K562 (cell line): ENCODE data around the gene CLIP2. TPM values are rescaled to one million over a fixed set of nuclear protein-coding genes. Genes with fewer than 3 reads are reported as not detected.

Source experiments
- ATAC-seq: fragments of 200-7000 bp; cut with Tn5 transposase; 3 replicates; pipeline ENCODE4 v1.9.1; 2020; ENCODE audit warnings: moderate library complexity
- BruUV-seq: library from RNA; stranded (reverse); fragments of 400-500 nt; replicated peaks from 2 replicates; lab custom pipeline; 2021; lab: Mats Ljungman, UMichigan
- CTCF ChIA-PET: fragments of 300-600 bp; formaldehyde crosslinking; extraction: SDS; loops from one replicate; lab custom pipeline; 2021; ENCODE audit warnings: low intra/inter-chr PET ratio; lab: Yijun Ruan, JAX
- POLR2A ChIA-PET: fragments of 300-600, 350-650 bp; sonication (Branson Sonifier 250); formaldehyde crosslinking; extraction: SDS; loops from one replicate; lab custom pipeline; 2021; ENCODE audit warnings: antibody characterized with exemption, inconsistent platforms; lab: Yijun Ruan, JAX
- DNase-seq, 4 experiments: peaks; one replicate each; pipeline versions ENCODE4 v3.0.0 to v3.0.0-alpha.2; 2011 to 2018; ENCODE audit warnings: low spot score in 3 of 4, mixed read lengths in 3 of 4; ENCODE audit errors: extremely low read depth in 1 of 4
- FAIRE-seq: peaks from 2 replicates; lab custom pipeline; 2011; peaks lifted over from hg19 to GRCh38; lab: Jason Lieb, UNC
- H2AFZ ChIP-seq: 2 replicates; pipeline ENCODE4 v1.6.0; 2011; ENCODE audit warnings: low read depth, low read length, control low read depth, inconsistent platforms
- H3K27ac ChIP-seq: fragments of 200-600 bp; 3 replicates; pipeline ENCODE4 v1.8.0; 2011; ENCODE audit warnings: low read depth, mild to moderate bottlenecking, control low read depth, inconsistent platforms, low read length, moderate library complexity, mixed read lengths; ENCODE audit errors: extremely low read depth
- H3K27me3 ChIP-seq, 2 experiments: fragments of 300-600 bp in 1 of 2; 2 replicates in 1 of 2; 3 replicates in 1 of 2; pipeline versions ENCODE4 v1.6.0 to v1.8.0; 2011; ENCODE audit warnings: inconsistent platforms in 2 of 2, low read length in 2 of 2, mild to moderate bottlenecking in 1 of 2, mixed read lengths in 1 of 2, moderate library complexity in 1 of 2; ENCODE audit not compliant: control insufficient read depth in 2 of 2, insufficient read depth in 2 of 2
- H3K36me3 ChIP-seq: fragments of 300-600 bp; 3 replicates; pipeline ENCODE4 v1.8.0; 2011; ENCODE audit warnings: mild to moderate bottlenecking, low read length, inconsistent platforms; ENCODE audit not compliant: control insufficient read depth, insufficient read depth
- H3K4me1 ChIP-seq, 2 experiments: fragments of 200-600 bp in 1 of 2; replicated peaks in 1 of 2; 2 replicates in 1 of 2; 3 replicates in 1 of 2; pipeline versions ENCODE4 v1.5.1 to v1.8.0; 2011; ENCODE audit warnings: inconsistent platforms in 2 of 2, low read length in 2 of 2, mild to moderate bottlenecking in 1 of 2, mixed read lengths in 1 of 2, moderate library complexity in 1 of 2; ENCODE audit not compliant: control insufficient read depth in 2 of 2, insufficient read depth in 2 of 2
- H3K4me2 ChIP-seq: 2 replicates; pipeline ENCODE4 v1.6.1; 2011; ENCODE audit warnings: low read length, control low read depth, inconsistent platforms, mixed read lengths; ENCODE audit not compliant: insufficient read depth
- H3K4me3 ChIP-seq: fragments of 200-600 bp; sonication (generic), shearing (Covaris generic); 2 replicates; pipeline ENCODE4 v1.5.1; 2016; ENCODE audit warnings: control low read depth, inconsistent platforms
- H3K79me2 ChIP-seq: fragments of 200-600 bp; 3 replicates; pipeline ENCODE4 v1.8.0; 2011; ENCODE audit warnings: low read length, inconsistent platforms; ENCODE audit not compliant: control insufficient read depth, insufficient read depth
- H3K9ac ChIP-seq, 2 experiments: 2 replicates each; pipeline versions ENCODE4 v1.6.0 to v1.6.1; 2011; ENCODE audit warnings: low read depth in 2 of 2, low read length in 2 of 2, control low read depth in 1 of 2, inconsistent platforms in 1 of 2, mild to moderate bottlenecking in 1 of 2, mixed read lengths in 1 of 2; ENCODE audit not compliant: insufficient read depth in 1 of 2
- H3K9me1 ChIP-seq: one replicate; pipeline ENCODE4 v1.6.0; 2011; ENCODE audit warnings: inconsistent platforms, mild to moderate bottlenecking, low read length, moderate library complexity; ENCODE audit not compliant: control insufficient read depth, insufficient read depth
- H3K9me3 ChIP-seq: replicated peaks from 2 replicates; pipeline ENCODE4 v1.5.1; 2011; ENCODE audit warnings: low read depth, low read length, inconsistent platforms; ENCODE audit not compliant: control insufficient read depth, insufficient read depth
- H4K20me1 ChIP-seq: replicated peaks from 2 replicates; pipeline ENCODE4 v1.6.1; 2011; ENCODE audit warnings: low read length, inconsistent platforms, mixed read lengths; ENCODE audit not compliant: control insufficient read depth, insufficient read depth
- CCAR2 ChIP-seq: fragments of 200-400 bp; formaldehyde crosslinking; IDR thresholded peaks from 2 replicates; pipeline ENCODE4 v1.6.1; 2017; ENCODE audit warnings: mild to moderate bottlenecking, low read depth, low read length
- CUX1 ChIP-seq: fragments of 200-800 bp; sonication (Bioruptor generic); IDR thresholded peaks from 2 replicates; pipeline ENCODE4 v1.6.1; 2016; ENCODE audit warnings: missing genetic modification characterization, missing compliant biosample characterization
- EHMT2 ChIP-seq: fragments of 450-650 bp; IDR thresholded peaks from 2 replicates; pipeline ENCODE4 v1.6.1; 2018; ENCODE audit warnings: antibody characterized with exemption
- KAT8 ChIP-seq: fragments of 450-650 bp; IDR thresholded peaks from 2 replicates; pipeline ENCODE4 v1.6.1; 2016; ENCODE audit warnings: low read depth, mild to moderate bottlenecking
- NR4A1 ChIP-seq, 2 experiments: fragments of 250-450 bp in 1 of 2; fragments of 450-650 bp in 1 of 2; sonication (Bioruptor Pico) in 1 of 2; IDR thresholded peaks; 2 replicates each; pipeline versions ENCODE4 v1.4.0 to v1.6.1; 2016 to 2020; ENCODE audit warnings: mild to moderate bottlenecking in 2 of 2, missing compliant biosample characterization in 1 of 2, missing genetic modification characterization in 1 of 2, moderate library complexity in 1 of 2
- POLR2AphosphoS2 ChIP-seq: IDR thresholded peaks from 2 replicates; pipeline ENCODE4 v1.6.1; 2012; ENCODE audit warnings: low read length, improper control_type of control experiment
- SIX5 ChIP-seq, 2 experiments: IDR thresholded peaks; 2 replicates each; pipeline ENCODE4 v1.6.1; 2011; ENCODE audit warnings: low read length in 2 of 2, borderline replicate concordance in 1 of 2, low read depth in 1 of 2, mild to moderate bottlenecking in 1 of 2, moderate library complexity in 1 of 2; ENCODE audit not compliant: insufficient read depth in 1 of 2
- TBL1XR1 ChIP-seq, 2 experiments: IDR thresholded peaks; 2 replicates each; pipeline ENCODE4 v1.6.1; 2012; ENCODE audit warnings: improper control_type of control experiment in 2 of 2, low read length in 2 of 2, mild to moderate bottlenecking in 1 of 2
- TBP ChIP-seq: optimal IDR thresholded peaks from 2 replicates; pipeline ENCODE3; 2011; ENCODE audit warnings: low read depth, low read length, improper control_type of control experiment
- ZNF165 ChIP-seq: fragments of 250-450 bp; sonication (Bioruptor Pico); IDR thresholded peaks from 2 replicates; pipeline ENCODE4 v1.4.0; 2020; ENCODE audit warnings: borderline replicate concordance
- WGBS: fragments of 100-300 bp; shearing (Covaris generic); methylation state at CpG from one replicate; pipeline ENCODE4 v1.1.6; 2016; ENCODE audit warnings: low coverage, mixed read lengths; ENCODE audit not compliant: insufficient coverage; ENCODE audit errors: missing lambda C conversion rate; 5-methylcytosine and 5-hydroxymethylcytosine counted together
- in situ Hi-C: fragments of 300-500 bp; cut with MboI; formaldehyde crosslinking; loops from 4 replicates; pipeline ENCODE4 v1.15.0; 2018; ENCODE audit warnings: inconsistent platforms, mixed read lengths
- intact Hi-C: fragments of 100-400 bp; cut with micrococcal nuclease; formaldehyde crosslinking; loops from 2 replicates; pipeline ENCODE4 v1.14.2; 2022
- polyA plus RNA-seq, 8 experiments: library from polyadenylated mRNA; depleted of rRNA in 4 of 8; stranded (reverse) in 5 of 8; unstranded in 3 of 8; fragments of >200 nt; fragmentation: Nextera tagmentation in 2 of 8; fragmentation: Illumina TruSeq in 1 of 8; extraction: Ambion mirVana in 2 of 8; extraction: Trizol in 1 of 8; gene quantifications; 2 replicates each; pipeline versions ENCODE4 v1.2.1 to v1.2.3, GENCODE V29; 2011 to 2014; ENCODE audit warnings: inconsistent platforms in 1 of 8, missing spikeins in 1 of 8
- total RNA-seq, 7 experiments: library from RNA; depleted of rRNA in 6 of 7; stranded (reverse); fragments of >200 nt in 6 of 7; fragmentation: Illumina TruSeq in 2 of 7; extraction: Trizol in 2 of 7; gene quantifications; 2 replicates each; pipeline versions ENCODE4 v1.2.1 to v1.2.3, GENCODE V29; 2011 to 2021; ENCODE audit warnings: low replicate concordance in 1 of 7
- TF ChIP-seq, protein P1 (sequence below): fragments of 250-450 bp; sonication (Bioruptor Pico); IDR thresholded peaks from 2 replicates; pipeline ENCODE4 v1.8.0; 2021; ENCODE audit warnings: mild to moderate bottlenecking, moderate library complexity
- TF ChIP-seq, protein P2 (sequence below): sonication (generic); formaldehyde crosslinking; IDR thresholded peaks from 2 replicates; pipeline ENCODE4 v1.5.0; 2020; ENCODE audit warnings: missing genetic modification reagents

The CLIP2 gene
- total and polyA plus RNA-seq, 9 of the 15 experiments (the other 6 are each of a cell fraction or from before 2014, with no cell fraction given): 0.07 to 5.4 (median 2.1) TPM

DNA sequence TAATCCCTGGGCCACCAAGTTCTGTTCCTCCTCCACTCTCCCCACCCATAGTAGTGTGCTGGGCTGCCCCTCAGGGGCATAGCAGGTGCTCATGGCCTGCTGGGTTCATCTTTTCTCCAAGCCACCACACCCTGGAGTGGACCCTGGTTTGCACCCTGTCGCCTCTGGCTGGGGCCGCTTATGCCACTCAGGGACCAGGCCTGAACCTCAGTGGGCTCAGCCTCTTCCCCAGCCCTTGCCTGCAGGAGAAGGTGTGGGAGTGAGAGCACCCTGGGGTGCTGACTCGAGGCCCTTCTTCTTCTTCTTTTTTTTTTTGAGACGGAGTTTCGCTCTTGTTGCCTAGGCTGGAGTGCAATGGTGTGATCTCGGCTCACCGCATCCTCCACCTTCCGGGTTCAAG is 10.2 kb downstream of the CLIP2 start:
- intact Hi-C loops (no loop called here), in situ Hi-C loops (loop anchor here (5.0 kb wide), 1 partner anchor 37 kb away; no protein-coding TSS in a partner anchor)
- ATAC-seq (no peak), FAIRE-seq (no peak), DNase-seq (peak in 1 of 4 experiments; percentile 12)
- peaks cover 3% of the 10 kb centered on the region; the same call in 1 of the 2 replicates for H4K20me1 ChIP-seq
- no peaks in the 10 kb centered on the region for H3K79me2 ChIP-seq
- no peak overlapping the region for H3K27ac ChIP-seq
- H2AFZ ChIP-seq: no peak overlapping the region
- no peak overlapping the region for H3K4me2 ChIP-seq
- no peaks in the 10 kb centered on the region for H3K9me1 ChIP-seq
- BruUV-seq: no TSS peak
- peaks cover 0 to 18% of the 10 kb centered on the region in 2 experiments; a peak in 3 of 5 replicates for H3K4me1 ChIP-seq
- no peak for TF ChIP-seq POLR2AphosphoS2
- no peak for TF ChIP-seq NR4A1 (CRISPR knock-in tag; IDR thresholded peaks at IDR 0.05)
- TF ChIP-seq NR4A1 (tag; IDR thresholded peaks at IDR 0.05): no peak
- TF ChIP-seq KAT8: no peak
- TF ChIP-seq, protein P1, sequence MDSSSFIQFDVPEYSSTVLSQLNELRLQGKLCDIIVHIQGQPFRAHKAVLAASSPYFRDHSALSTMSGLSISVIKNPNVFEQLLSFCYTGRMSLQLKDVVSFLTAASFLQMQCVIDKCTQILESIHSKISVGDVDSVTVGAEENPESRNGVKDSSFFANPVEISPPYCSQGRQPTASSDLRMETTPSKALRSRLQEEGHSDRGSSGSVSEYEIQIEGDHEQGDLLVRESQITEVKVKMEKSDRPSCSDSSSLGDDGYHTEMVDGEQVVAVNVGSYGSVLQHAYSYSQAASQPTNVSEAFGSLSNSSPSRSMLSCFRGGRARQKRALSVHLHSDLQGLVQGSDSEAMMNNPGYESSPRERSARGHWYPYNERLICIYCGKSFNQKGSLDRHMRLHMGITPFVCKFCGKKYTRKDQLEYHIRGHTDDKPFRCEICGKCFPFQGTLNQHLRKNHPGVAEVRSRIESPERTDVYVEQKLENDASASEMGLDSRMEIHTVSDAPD (CRISPR knock-in tag): no peak
- no peak for TF ChIP-seq ZNF165
- TF ChIP-seq TBP: no peak
- TF ChIP-seq, protein P2, sequence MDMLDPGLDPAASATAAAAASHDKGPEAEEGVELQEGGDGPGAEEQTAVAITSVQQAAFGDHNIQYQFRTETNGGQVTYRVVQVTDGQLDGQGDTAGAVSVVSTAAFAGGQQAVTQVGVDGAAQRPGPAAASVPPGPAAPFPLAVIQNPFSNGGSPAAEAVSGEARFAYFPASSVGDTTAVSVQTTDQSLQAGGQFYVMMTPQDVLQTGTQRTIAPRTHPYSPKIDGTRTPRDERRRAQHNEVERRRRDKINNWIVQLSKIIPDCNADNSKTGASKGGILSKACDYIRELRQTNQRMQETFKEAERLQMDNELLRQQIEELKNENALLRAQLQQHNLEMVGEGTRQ (CRISPR knock-in tag): no peak
- TF ChIP-seq TBL1XR1 (IDR thresholded peaks at IDR 0.05; ENCODE audit: low read length in 2 of 2): no peak
- no peak for TF ChIP-seq CCAR2
- no peak for TF ChIP-seq EHMT2
- no peak for TF ChIP-seq SIX5 (IDR thresholded peaks at IDR 0.05; ENCODE audit: borderline replicate concordance in 1 of 2, insufficient read depth in 1 of 2, low read depth in 1 of 2, low read length in 2 of 2)
- no peak for TF ChIP-seq CUX1
- no peaks in the 10 kb centered on the region for H3K36me3 ChIP-seq
- no peaks in the 10 kb centered on the region for H3K9me3 ChIP-seq
- ChIA-PET POLR2A (no interaction called here), CTCF (no interaction called here)
- H3K9ac ChIP-seq: no peak overlapping the region
- no peak overlapping the region for H3K4me3 ChIP-seq
- WGBS: 51% methylated on average over 6 of the region's 8 CpGs
- H3K27me3 ChIP-seq: peaks cover 0 to 9% of the 10 kb centered on the region in 2 experiments; a peak in 2 of 5 replicates
